AG04449 (cell line): Measurements from ENCODE around the gene PCCA.
"Not testable (repeated sequence)": the region's sequence is repeated elsewhere in the genome, so short reads cannot be mapped to it uniquely, and the experiment has no call there.

Source experiments
- CTCF ChIA-PET: fragments of 350-600 bp; formaldehyde crosslinking; extraction: SDS; loops from one replicate; lab custom pipeline; 2021; ENCODE audit warnings: antibody characterized with exemption; lab: Yijun Ruan, JAX
- POLR2A ChIA-PET: fragments of 400-600, 350-600 bp; formaldehyde crosslinking; extraction: SDS; loops from one replicate; lab custom pipeline; 2020; ENCODE audit warnings: antibody characterized with exemption, inconsistent platforms; lab: Yijun Ruan, JAX
- DNase-seq: peaks from one replicate; pipeline ENCODE4 v3.0.0-alpha.2; 2010; ENCODE audit warnings: low read depth, low spot score
- H3K4me3 ChIP-seq: 2 replicates; pipeline ENCODE4 v1.5.1; 2011; ENCODE audit warnings: low read depth, mild to moderate bottlenecking, control low read depth, low read length
- TF ChIP-seq, protein P1 (sequence below): IDR thresholded peaks from one replicate; pipeline ENCODE4 v1.5.1; 2011; ENCODE audit warnings: mild to moderate bottlenecking, moderate library complexity, low read length, control low read depth, inconsistent platforms; ENCODE audit not compliant: insufficient read depth; ENCODE audit errors: missing control alignments

Gene PCCA

DNA sequence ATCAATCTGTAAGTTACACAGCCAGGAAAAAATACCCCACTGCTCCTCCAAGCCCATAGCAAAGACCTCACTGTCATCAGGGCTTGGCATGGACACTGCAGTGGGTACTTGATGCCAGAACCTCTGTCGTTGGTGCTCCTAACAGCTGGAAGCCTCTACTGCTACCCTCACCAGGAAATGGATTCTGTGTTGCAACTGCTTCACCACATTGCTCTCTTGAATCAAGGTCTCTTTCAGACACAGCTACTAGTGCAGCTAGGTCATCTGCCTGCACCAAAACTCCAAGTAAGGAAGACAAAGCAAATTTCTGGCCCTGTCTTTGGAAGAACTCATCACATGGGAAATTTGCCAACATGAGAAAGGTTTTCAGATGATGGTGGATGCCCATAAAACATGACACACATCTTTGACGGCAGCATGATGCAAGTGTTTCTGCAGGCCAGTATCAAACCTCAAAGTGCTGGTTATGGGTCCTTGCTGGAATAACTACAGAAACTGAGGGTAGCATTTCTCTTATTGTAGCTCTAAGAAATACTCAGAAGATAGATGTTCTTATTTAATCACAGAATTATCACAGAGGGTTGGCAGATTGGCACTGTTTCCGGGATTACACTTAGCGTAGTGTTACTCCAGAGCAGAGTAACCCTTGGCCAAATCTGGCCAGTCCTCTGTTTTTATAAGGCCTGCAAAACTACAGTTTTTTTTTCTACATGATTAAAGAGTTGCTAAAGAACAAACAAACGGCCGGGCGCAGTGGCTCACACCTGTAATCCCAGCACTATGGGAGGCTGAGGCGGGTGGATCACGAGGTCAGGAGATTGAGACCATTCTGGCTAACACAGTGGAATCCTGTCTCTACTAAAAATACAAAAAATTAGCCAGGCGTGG lies 12.9 kb upstream of the PCCA start:
- CTCF ChIA-PET, result interaction anchor here (0.6 kb wide), 1 partner anchor 12 kb away, joined by 3 read pairs; no protein-coding TSS in a partner anchor
- no peak overlapping the region for H3K4me3 ChIP-seq
- DNase-seq, result no peak
- POLR2A ChIA-PET, result no interaction called here
- TF ChIP-seq, protein P1, sequence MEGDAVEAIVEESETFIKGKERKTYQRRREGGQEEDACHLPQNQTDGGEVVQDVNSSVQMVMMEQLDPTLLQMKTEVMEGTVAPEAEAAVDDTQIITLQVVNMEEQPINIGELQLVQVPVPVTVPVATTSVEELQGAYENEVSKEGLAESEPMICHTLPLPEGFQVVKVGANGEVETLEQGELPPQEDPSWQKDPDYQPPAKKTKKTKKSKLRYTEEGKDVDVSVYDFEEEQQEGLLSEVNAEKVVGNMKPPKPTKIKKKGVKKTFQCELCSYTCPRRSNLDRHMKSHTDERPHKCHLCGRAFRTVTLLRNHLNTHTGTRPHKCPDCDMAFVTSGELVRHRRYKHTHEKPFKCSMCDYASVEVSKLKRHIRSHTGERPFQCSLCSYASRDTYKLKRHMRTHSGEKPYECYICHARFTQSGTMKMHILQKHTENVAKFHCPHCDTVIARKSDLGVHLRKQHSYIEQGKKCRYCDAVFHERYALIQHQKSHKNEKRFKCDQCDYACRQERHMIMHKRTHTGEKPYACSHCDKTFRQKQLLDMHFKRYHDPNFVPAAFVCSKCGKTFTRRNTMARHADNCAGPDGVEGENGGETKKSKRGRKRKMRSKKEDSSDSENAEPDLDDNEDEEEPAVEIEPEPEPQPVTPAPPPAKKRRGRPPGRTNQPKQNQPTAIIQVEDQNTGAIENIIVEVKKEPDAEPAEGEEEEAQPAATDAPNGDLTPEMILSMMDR, result no peak

DNA sequence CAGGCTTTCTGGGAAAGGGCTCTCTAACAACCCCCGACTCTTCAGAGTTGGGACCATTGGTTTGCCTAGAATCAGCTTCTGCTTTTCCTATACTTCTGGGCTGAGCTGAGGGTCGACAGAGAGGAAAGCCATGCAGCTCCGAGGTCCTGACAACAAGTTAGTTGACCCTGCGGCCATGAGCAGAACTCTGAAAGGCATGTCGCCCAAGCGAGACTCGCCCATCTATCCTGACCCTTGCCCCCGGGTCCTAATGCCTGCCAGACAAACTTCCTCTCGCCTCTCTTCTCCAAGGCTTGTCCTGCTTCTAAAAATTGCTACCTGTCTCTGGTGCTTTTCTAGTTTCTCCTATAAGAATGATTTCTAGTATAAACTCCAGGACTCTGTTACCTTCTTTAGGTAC lies 9.9 kb upstream of the PCCA start:
- H3K4me3 ChIP-seq, POLR2A ChIA-PET, DNase-seq, CTCF ChIA-PET: not testable (repeated sequence)

DNA sequence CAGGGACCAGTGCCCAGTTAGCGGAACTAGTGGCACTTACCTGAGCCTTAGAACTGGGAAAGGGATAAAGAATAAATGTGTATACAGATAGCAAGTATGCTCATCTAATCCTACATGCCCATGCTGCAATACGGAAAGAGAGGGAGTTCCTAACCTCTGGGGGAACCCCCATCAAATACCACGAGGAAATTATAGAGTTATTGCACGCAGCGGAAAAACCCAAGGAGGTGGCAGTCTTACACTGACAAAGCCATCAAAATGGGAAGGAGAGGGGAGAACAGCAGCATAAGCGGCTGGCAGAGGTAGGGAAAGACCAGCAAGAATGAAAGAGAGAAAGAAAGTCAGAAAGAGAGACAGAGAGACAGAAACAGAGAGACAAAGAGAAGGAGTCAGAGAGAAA lies 5.5 kb upstream of the PCCA start:
- CTCF ChIA-PET, POLR2A ChIA-PET, H3K4me3 ChIP-seq, DNase-seq: not testable (repeated sequence)

DNA sequence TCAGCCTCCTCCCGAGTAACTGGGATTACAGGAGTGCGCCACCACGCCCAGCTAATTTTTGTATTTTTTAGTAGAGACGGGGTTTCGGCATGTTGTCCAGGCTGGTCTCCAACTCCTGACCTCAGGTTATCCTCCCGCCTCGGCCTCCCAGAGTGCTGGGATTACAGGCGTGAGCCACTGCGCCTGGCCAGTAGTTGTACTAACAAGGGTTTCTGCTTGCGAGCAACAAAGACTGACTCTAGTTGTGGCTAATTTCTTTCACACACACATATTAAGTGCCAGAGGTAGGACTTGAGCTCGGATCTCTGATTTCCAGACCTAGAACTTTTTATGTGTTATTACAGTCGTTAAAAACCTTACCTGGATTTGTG lies 635 bp upstream of the PCCA start:
- TF ChIP-seq, protein P1, result no peak
- CTCF ChIA-PET, result interaction anchor here (0.6 to 3.8 kb wide), 3 partner anchors 13 to 426 kb away, joined by 3 to 13 read pairs (median 4); no protein-coding TSS in a partner anchor

DNA sequence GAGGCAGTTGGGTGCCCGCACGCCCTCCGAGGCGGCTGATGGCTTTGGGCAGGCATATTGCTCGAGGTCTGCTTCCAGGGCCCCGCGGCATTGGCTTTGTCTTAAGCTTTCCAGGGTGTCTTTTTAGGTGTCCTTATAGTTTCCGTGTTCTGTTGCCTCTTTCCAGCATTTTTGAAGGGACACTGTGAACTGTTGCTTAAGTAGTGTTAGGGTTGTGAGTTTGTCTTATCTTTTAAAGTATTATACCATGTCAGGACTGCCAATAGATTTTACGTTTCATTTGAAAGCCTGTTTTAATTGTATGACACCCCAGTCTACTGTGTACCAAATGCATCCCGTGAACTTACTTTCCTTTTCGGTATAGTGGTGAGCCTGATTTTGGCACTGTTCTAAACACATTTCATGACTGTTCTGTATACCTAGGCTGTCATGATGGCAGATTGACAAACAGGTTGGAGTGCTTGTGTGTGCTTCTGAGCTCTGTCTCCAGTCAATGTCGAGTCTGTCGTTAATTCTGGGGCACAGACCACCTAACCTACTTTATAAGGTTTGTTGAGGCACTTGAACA lies 656 bp downstream of the PCCA start:
- TF ChIP-seq, protein P1, result no peak
- ChIA-PET CTCF (interaction anchor here (0.7 to 3.8 kb wide), 4 partner anchors 18 to 425 kb away, joined by 3 to 13 read pairs (median 4); no protein-coding TSS in a partner anchor), POLR2A (interaction anchor here (1.3 kb wide), 1 partner anchor 9 kb away, joined by 4 read pairs; no protein-coding TSS in a partner anchor)
- no peak for DNase-seq
- H3K4me3 ChIP-seq, result peak overlapping the region; percentile 84

More for the DNA sequence above, 635 bp upstream of the PCCA start:
- no peak for DNase-seq
- POLR2A ChIA-PET, result interaction anchor here (0.5 to 1.3 kb wide), 2 partner anchors 10 to 275 kb away, joined by 3 to 4 read pairs; no protein-coding TSS in a partner anchor
- H3K4me3 ChIP-seq, result peak overlapping the region; percentile 84

DNA sequence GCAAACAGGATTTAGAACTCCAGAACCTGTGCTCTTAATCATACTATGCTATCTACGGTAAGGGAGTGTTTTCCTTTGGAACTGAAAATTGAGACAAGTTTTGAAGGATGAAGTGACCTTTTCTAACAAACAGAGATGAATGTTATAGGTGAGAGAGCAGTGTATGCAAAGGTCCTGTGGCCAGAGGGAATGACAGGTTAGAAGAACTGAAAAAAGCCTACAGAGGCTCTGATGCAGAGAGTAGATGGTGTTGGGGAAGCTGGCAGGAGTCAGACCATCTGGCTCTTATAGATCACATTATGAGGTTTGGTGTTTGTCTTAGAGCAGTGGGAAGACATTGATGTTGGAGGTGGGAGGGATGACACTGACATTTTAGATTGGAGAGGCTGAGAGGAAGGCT lies 2.0 kb downstream of the PCCA start:
- DNase-seq, result no peak
- ChIA-PET POLR2A (no interaction called here), CTCF (interaction anchor here (3.8 kb wide), 1 partner anchor 144 kb away, joined by 13 read pairs; no protein-coding TSS in a partner anchor)

More for the DNA sequence above, 2.0 kb downstream of the PCCA start:
- no peak overlapping the region for H3K4me3 ChIP-seq
- TF ChIP-seq, protein P1, result no peak
